RWPE1 (cell line): ENCODE results near the gene RFPL4AL1.

ENCODE experiments used
- CTCF ChIA-PET: fragments of 350-600 bp; sonication (Branson Sonifier 250); formaldehyde crosslinking; extraction: SDS; loops from one replicate; lab custom pipeline; 2021; lab: Yijun Ruan, JAX
- POLR2A ChIA-PET: fragments of 400-600 bp; formaldehyde crosslinking; extraction: SDS; loops from one replicate; lab custom pipeline; 2020; ENCODE audit warnings: antibody characterized with exemption; ENCODE audit not compliant: low non-redundant PET; lab: Yijun Ruan, JAX
- DNase-seq: peaks from one replicate; pipeline ENCODE4 v3.0.0; 2012; ENCODE audit warnings: low spot score
- H3K27ac ChIP-seq: fragments of 450-650 bp; 2 replicates; pipeline ENCODE4 v1.5.1; 2017
- CTCF ChIP-seq: fragments of 450-650 bp; conservative IDR thresholded peaks from 2 replicates; pipeline ENCODE4 v1.5.1; 2017; ENCODE audit warnings: low read depth, mild to moderate bottlenecking

Gene RFPL4AL1

GRCh38 chr19:55813906-55814305 is 45.0 kb downstream of the RFPL4AL1 start:
- no peak for DNase-seq
- no peak overlapping the region for H3K27ac ChIP-seq
- POLR2A ChIA-PET, result no interaction called here
- TF ChIP-seq CTCF, result no peak
- CTCF ChIA-PET, result no interaction called here

- POLR2A ChIA-PET, result no interaction called here
- DNase-seq, result no peak
- TF ChIP-seq CTCF, result no peak
- H3K27ac ChIP-seq, result no peak overlapping the region
- CTCF ChIA-PET, result no interaction called here
These were observed 51.1 kb downstream of the RFPL4AL1 start for GRCh38 chr19:55820037-55820436.
